Measurements from ENCODE around the gene SCFD1. TPM values are rescaled to one million over a fixed set of nuclear protein-coding genes. Genes with fewer than 3 reads are reported as not detected.

SCFD1 gene
- polyA plus RNA-seq, 6 donors from 2014 or later = 55.0 to 78.4 (median 66.6) TPM

DNA sequence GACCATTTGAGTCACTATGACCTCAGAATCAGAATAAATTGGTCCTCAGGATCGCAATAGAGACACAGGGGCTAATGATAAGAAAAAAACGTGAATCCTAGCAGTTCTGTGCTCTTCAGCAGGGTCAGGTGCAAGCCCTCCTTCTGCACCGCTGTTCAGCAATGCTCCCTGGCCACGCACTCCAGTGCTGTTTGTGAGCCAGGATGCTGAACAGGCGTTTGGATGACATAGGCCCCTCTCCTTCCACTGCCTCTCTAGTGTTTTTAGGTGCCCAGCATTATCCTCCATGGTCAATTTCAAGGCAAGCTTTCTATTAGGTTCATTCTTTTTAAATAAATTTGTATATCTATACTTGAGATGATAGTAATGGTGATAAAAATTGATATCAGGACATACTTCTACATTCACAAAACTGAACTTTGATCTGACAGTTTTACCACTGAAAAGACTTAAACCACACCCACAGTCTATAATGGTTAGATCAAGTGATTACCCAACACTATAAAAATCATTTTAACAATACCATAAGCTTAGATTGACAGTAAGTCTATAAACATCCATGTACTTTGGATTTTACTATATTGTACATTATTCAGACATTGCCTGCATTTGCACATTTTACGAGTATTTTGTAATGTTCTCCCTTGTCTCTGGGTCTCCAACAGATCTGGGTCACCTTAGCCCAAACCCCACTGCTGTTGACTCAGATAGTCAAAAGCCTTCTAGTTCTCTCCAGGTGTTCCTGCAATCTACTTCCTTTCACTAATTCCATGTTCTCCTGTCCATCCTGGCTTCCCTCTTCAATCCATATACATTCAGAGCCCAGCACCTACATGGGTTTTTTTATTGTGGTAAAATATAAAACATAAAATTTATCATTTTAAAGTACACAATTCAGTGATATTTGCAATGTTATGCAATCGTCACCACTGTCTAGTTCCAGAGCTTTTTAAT is 137.3 kb downstream of the SCFD1 start:
- no peaks in the 10 kb centered on the region for H3K4me1 Mint-ChIP-seq
- no peak overlapping the region for H3K4me3 Mint-ChIP-seq
- peaks cover 10 to 13% of the 10 kb centered on the region in 2 donors for H3K36me3 Mint-ChIP-seq
- no peak overlapping the region for H3K27ac Mint-ChIP-seq
- no peak for ATAC-seq (ENCODE audit: low read depth in 2 of 2)
- peaks cover 10 to 29% (median 26%) of the 10 kb centered on the region in 3 donors for H3K27me3 Mint-ChIP-seq
- H3K9me3 Mint-ChIP-seq = peaks cover 10 to 39% (median 26%) of the 10 kb centered on the region in 7 donors
- DNase-seq = no peak

DNA sequence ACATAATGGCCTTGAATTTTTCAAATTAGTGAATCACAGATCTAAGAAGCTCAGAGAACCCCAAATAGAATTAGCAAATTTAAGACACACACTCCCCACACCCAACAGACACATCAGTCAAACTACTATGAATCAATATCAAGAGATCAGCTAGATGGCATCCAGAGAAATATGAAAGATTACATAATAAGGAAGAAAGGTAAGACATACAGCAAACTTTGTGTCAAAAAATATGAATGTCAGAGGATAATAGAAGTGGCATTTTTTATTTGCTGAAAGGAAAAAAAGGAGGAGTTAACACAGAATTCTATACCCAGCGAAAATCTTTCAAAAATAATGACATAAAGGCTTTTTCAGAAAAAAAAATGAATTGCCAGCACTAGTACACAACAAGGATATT is 141.8 kb downstream of the SCFD1 start:
- peaks cover 10 to 47% (median 29%) of the 10 kb centered on the region in 7 donors for H3K9me3 Mint-ChIP-seq
- no peaks in the 10 kb centered on the region for H3K4me1 Mint-ChIP-seq
- peak overlapping the region in 1 of 8 donors; percentile 23 for H3K4me3 Mint-ChIP-seq

GRCh38 chr14:30767624-30768023 is 145.5 kb downstream of the SCFD1 start:
- DNase-seq (no peak), ATAC-seq (ENCODE audit: low read depth in 2 of 2) (no peak)
- Mint-ChIP-seq H3K27ac (no peak overlapping the region), H3K27me3 (peaks cover 6 to 29% (median 19%) of the 10 kb centered on the region in 3 donors), H3K36me3 (peaks cover 10 to 15% of the 10 kb centered on the region in 2 donors), H3K4me1 (no peaks in the 10 kb centered on the region), H3K9me3 (peaks cover 10 to 26% (median 18%) of the 10 kb centered on the region in 7 donors), H3K4me3 (no peak overlapping the region)

More for the DNA sequence above, 141.8 kb downstream of the SCFD1 start:
- DNase-seq (no peak), ATAC-seq (ENCODE audit: low read depth in 2 of 2) (no peak)
- H3K27me3 Mint-ChIP-seq = peaks cover 6 to 28% (median 28%) of the 10 kb centered on the region in 3 donors
- peaks cover 10 to 15% of the 10 kb centered on the region in 2 donors for H3K36me3 Mint-ChIP-seq
- H3K27ac Mint-ChIP-seq = no peak overlapping the region

DNA sequence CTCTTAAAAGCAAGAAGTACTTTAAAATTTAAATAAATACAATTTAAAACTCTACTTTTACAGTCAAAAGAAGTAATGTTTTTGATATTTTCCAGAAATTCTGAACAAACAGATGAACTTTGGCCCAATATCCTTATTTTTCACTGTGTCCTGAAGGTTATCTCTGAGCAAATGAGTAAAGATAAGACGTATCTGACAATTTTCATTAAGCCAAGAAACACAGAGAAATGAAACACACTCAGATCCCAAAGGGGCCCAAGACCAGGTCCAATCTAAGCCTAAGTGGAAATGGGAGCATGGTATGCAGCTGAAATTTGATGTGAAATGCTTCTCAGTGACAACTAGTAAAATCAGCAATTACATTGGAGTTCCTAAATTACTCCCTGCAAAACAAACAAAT is 146.7 kb downstream of the SCFD1 start:
- Mint-ChIP-seq H3K4me1 (no peaks in the 10 kb centered on the region), H3K27me3 (peaks cover 3 to 24% (median 14%) of the 10 kb centered on the region in 3 donors), H3K27ac (no peak overlapping the region), H3K4me3 (no peak overlapping the region), H3K36me3 (peaks cover 6 to 9% of the 10 kb centered on the region in 2 donors), H3K9me3 (peaks cover 5 to 14% (median 7%) of the 10 kb centered on the region in 7 donors)
- ATAC-seq (ENCODE audit: low read depth in 2 of 2) (no peak), DNase-seq (no peak)

DNA sequence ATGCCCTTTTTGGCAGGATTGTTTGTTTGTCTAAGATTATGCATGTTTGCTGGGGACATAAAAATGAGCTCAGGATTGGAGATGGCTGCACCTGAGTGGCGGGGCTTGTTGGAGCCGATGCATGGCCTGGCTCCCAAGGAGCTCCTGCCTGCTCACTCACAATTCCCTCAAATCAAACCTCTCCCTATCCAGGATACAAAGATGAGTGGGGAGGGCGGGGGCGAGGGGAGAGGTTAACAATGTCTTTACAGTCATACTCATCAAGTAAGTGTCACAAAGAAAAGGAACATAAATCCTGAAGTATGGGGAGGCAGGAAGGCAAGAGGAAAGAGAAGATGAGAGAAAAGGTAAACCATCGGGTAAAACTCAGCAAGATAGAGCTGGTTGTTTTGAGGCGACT is 148.3 kb downstream of the SCFD1 start:
- Mint-ChIP-seq H3K9me3 (peaks cover 0 to 2% (median 0%) of the 10 kb centered on the region in 7 donors), H3K27me3 (peaks cover 0 to 16% (median 9%) of the 10 kb centered on the region in 3 donors), H3K27ac (no peak overlapping the region), H3K4me3 (no peak overlapping the region), H3K4me1 (no peaks in the 10 kb centered on the region), H3K36me3 (no peaks in the 10 kb centered on the region)
- ATAC-seq (ENCODE audit: low read depth in 2 of 2) (no peak), DNase-seq (no peak)

DNA sequence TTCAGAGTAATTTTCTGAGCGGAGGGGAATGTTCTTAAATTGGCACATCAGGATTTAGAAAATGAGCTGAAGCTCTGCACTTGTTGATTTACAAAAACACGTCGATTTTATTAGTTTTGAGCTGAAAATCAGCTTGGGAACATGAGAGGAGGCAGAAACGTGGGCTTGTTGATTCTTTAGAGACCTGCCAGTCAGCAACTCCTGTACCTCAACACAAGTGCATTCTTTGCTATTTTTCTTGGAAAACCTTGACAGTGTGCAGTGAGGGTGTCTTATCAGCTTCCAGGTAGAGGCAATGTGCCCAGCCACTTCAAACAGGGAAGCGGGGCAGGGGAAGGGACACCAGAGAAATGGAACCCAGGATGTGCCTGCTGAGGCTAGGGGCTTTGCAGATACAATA is 149.5 kb downstream of the SCFD1 start:
- H3K4me1 Mint-ChIP-seq = no peaks in the 10 kb centered on the region
- H3K36me3 Mint-ChIP-seq = no peaks in the 10 kb centered on the region
- no peak overlapping the region for H3K4me3 Mint-ChIP-seq
- DNase-seq (no peak), ATAC-seq (ENCODE audit: low read depth in 2 of 2) (no peak)
- peaks cover 0 to 2% (median 0%) of the 10 kb centered on the region in 7 donors for H3K9me3 Mint-ChIP-seq
- peaks cover 0 to 16% (median 9%) of the 10 kb centered on the region in 3 donors for H3K27me3 Mint-ChIP-seq
- H3K27ac Mint-ChIP-seq = no peak overlapping the region

DNA sequence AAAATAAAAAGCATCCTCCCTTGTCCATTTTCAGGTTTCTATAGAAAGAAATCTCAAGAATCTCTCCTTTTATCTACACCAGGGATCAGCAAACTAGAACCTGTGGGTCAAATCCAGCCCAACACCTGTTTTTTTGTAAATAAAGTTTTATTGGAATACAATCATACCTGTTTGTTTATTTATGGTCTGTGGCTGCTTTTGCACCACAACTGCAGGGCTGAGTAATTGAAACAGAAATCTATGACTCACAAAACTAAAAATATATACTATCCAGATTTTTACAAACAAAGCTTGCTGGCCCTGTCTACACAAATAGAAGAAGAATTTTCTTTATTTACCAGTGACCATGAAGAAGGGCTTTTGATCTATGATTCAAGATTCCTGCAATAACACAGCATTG is 157.1 kb downstream of the SCFD1 start:
- Mint-ChIP-seq H3K4me3 (no peak overlapping the region), H3K36me3 (no peaks in the 10 kb centered on the region), H3K4me1 (no peaks in the 10 kb centered on the region), H3K27ac (no peak overlapping the region), H3K9me3 (peaks cover 0 to 1% (median 0%) of the 10 kb centered on the region in 7 donors), H3K27me3 (peaks cover 14 to 31% (median 23%) of the 10 kb centered on the region in 3 donors)
- DNase-seq = no peak
- ATAC-seq (ENCODE audit: low read depth in 2 of 2) = no peak

Other genes with a start within 250 kb of the SCFD1 start
- 10 to 100 TPM; 11.8 to 34.6 (median 25.4) TPM for gene G2E3, start 63.2 kb upstream of the SCFD1 start, polyA plus RNA-seq (ENCODE audit: low read depth in 6 of 6)